GM12878 (cell line): ENCODE measurements around the gene TP53INP2. TPM values are rescaled to one million over a fixed set of nuclear protein-coding genes. Genes with fewer than 3 reads are reported as not detected.

Source experiments
- ATAC-seq: fragments of 200-7000 bp; cut with Tn5 transposase; 3 replicates; pipeline ENCODE4 v1.9.1; 2020; ENCODE audit warnings: mild to moderate bottlenecking, moderate library complexity
- BruUV-seq: library from RNA; stranded (reverse); fragments of 400-500 nt; replicated peaks from 2 replicates; lab custom pipeline; 2021; lab: Mats Ljungman, UMichigan
- CTCF ChIA-PET: fragments of 300-600 bp; sonication (Branson Sonifier 250); formaldehyde crosslinking; extraction: SDS; loops from one replicate; lab custom pipeline; 2021; ENCODE audit warnings: inconsistent platforms; lab: Yijun Ruan, JAX
- POLR2A ChIA-PET: fragments of 350-600 bp; formaldehyde crosslinking; extraction: SDS; loops from one replicate; lab custom pipeline; 2021; ENCODE audit warnings: inconsistent platforms; lab: Charles Lee
- RAD21 ChIA-PET: fragments of 300-600 bp; sonication (Branson Sonifier 250); formaldehyde crosslinking; loops from one replicate; lab custom pipeline; 2023; ENCODE audit warnings: antibody characterized with exemption; ENCODE audit not compliant: unreplicated experiment; lab: Charles Lee
- SMC1A ChIA-PET: fragments of 300-600 bp; sonication (Branson Sonifier 250); formaldehyde crosslinking; loops from one replicate; lab custom pipeline; 2023; ENCODE audit not compliant: unreplicated experiment, uncharacterized antibody; lab: Charles Lee
- DNase-seq: peaks from one replicate; pipeline ENCODE4 v3.0.0-alpha.2; 2011; ENCODE audit warnings: low read depth, low spot score
- FAIRE-seq: peaks from 3 replicates; lab custom pipeline; 2011; peaks lifted over from hg19 to GRCh38; lab: Jason Lieb, UNC
- H2AFZ ChIP-seq: 2 replicates; pipeline ENCODE4 v1.6.0; 2011; ENCODE audit warnings: low read depth, low read length, control low read depth; ENCODE audit not compliant: control insufficient read depth
- H3K27ac ChIP-seq: 2 replicates; pipeline ENCODE4 v1.5.1; 2011; ENCODE audit warnings: control low read depth; ENCODE audit not compliant: control insufficient read depth, insufficient read depth
- H3K27me3 ChIP-seq, 2 experiments: replicated peaks in 1 of 2; 2 replicates each; pipeline versions ENCODE4 v1.6.0 to v1.6.1; 2011; ENCODE audit warnings: low read length in 1 of 2; ENCODE audit not compliant: control insufficient read depth in 2 of 2, insufficient read depth in 2 of 2
- H3K36me3 ChIP-seq, 2 experiments: 2 replicates each; pipeline ENCODE4 v1.5.1; 2011; ENCODE audit warnings: low read length in 1 of 2; ENCODE audit not compliant: control insufficient read depth in 2 of 2, insufficient read depth in 2 of 2
- H3K4me1 ChIP-seq: 2 replicates; pipeline ENCODE4 v1.6.1; 2011; ENCODE audit warnings: mild to moderate bottlenecking, low read length, moderate library complexity, mixed read lengths; ENCODE audit not compliant: control insufficient read depth, insufficient read depth
- H3K4me2 ChIP-seq: 2 replicates; pipeline ENCODE4 v1.6.0; 2011; ENCODE audit warnings: control low read depth; ENCODE audit not compliant: control insufficient read depth, insufficient read depth
- H3K4me3 ChIP-seq: fragments of 200-600 bp; sonication (generic); 2 replicates; pipeline ENCODE4 v1.5.1; 2016
- H3K79me2 ChIP-seq: 2 replicates; pipeline ENCODE4 v1.6.0; 2011; ENCODE audit warnings: low read length; ENCODE audit not compliant: control insufficient read depth, insufficient read depth
- H3K9ac ChIP-seq: 2 replicates; pipeline ENCODE4 v1.8.0; 2011; ENCODE audit warnings: low read length, control low read depth, mixed read lengths; ENCODE audit not compliant: control insufficient read depth, insufficient read depth
- H3K9me3 ChIP-seq: replicated peaks from 3 replicates; pipeline ENCODE4 v1.5.1; 2011; ENCODE audit warnings: mild to moderate bottlenecking, low read length; ENCODE audit not compliant: control insufficient read depth, insufficient read depth
- H4K20me1 ChIP-seq: 2 replicates; pipeline ENCODE4 v1.6.0; 2011; ENCODE audit not compliant: control insufficient read depth, insufficient read depth
- ASH2L ChIP-seq: fragments of 300-600, 200-600 bp; sonication (generic); IDR thresholded peaks from 2 replicates; pipeline ENCODE4 v1.6.1; 2017; ENCODE audit warnings: low read depth, mild to moderate bottlenecking, borderline replicate concordance
- ATF3 ChIP-seq: IDR thresholded peaks from 2 replicates; pipeline ENCODE4 v1.6.1; 2011; ENCODE audit warnings: low read depth, mild to moderate bottlenecking, low read length, moderate library complexity, borderline replicate concordance; ENCODE audit errors: extremely low read depth
- EGR1 ChIP-seq, 2 experiments: IDR thresholded peaks; 1 replicate in 1 of 2; 2 replicates in 1 of 2; pipeline ENCODE4 v1.6.1; 2011 to 2012; ENCODE audit warnings: low read depth in 2 of 2, low read length in 2 of 2, borderline replicate concordance in 1 of 2, mild to moderate bottlenecking in 1 of 2, moderate library complexity in 1 of 2
- ELK1 ChIP-seq: IDR thresholded peaks from 2 replicates; pipeline ENCODE4 v1.6.1; 2012; ENCODE audit warnings: low read depth, low read length, improper control_type of control experiment
- FOS ChIP-seq: IDR thresholded peaks from 3 replicates; pipeline ENCODE4 v1.6.1; 2011; ENCODE audit warnings: borderline replicate concordance; ENCODE audit not compliant: insufficient read length; ENCODE audit errors: extremely low read depth
- FOXM1 ChIP-seq: IDR thresholded peaks from 2 replicates; pipeline ENCODE4 v1.6.1; 2012; ENCODE audit warnings: low read depth, mild to moderate bottlenecking, inconsistent platforms, low read length, moderate library complexity
- MEF2A ChIP-seq: IDR thresholded peaks from 2 replicates; pipeline ENCODE4 v1.6.1; 2011; ENCODE audit warnings: low read depth, mild to moderate bottlenecking, low read length, moderate library complexity; ENCODE audit not compliant: insufficient read depth
- MTA2 ChIP-seq: fragments of 450-650 bp; IDR thresholded peaks from 2 replicates; pipeline ENCODE4 v1.6.1; 2016; ENCODE audit warnings: low read depth, mild to moderate bottlenecking, moderate library complexity
- MXI1 ChIP-seq: fragments of 150-350 bp; IDR thresholded peaks from 2 replicates; pipeline ENCODE4 v1.6.1; 2011; ENCODE audit warnings: low read depth, mild to moderate bottlenecking, inconsistent platforms, low read length, improper control_type of control experiment
- NR2F1 ChIP-seq: fragments of 450-650 bp; conservative IDR thresholded peaks from 2 replicates; pipeline ENCODE4 v1.6.1; 2017; ENCODE audit warnings: mild to moderate bottlenecking
- PRDM15 ChIP-seq: fragments of 450-650 bp; formaldehyde crosslinking; IDR thresholded peaks from 2 replicates; pipeline ENCODE4 v1.4.0; 2020; ENCODE audit warnings: mild to moderate bottlenecking, moderate library complexity
- RELA ChIP-seq: fragments of 450-650 bp; IDR thresholded peaks from 2 replicates; pipeline ENCODE4 v1.8.0; 2014; ENCODE audit warnings: borderline replicate concordance; ENCODE audit not compliant: partially characterized antibody
- SREBF2 ChIP-seq: IDR thresholded peaks from 2 replicates; pipeline ENCODE4 v1.6.1; 2012; ENCODE audit warnings: mild to moderate bottlenecking, low read length
- TCF12 ChIP-seq: IDR thresholded peaks from 2 replicates; pipeline ENCODE4 v1.6.1; 2011; ENCODE audit warnings: low read depth, mild to moderate bottlenecking, low read length
- ZBED1 ChIP-seq: IDR thresholded peaks from 2 replicates; pipeline ENCODE4 v1.6.1; 2016; ENCODE audit warnings: borderline replicate concordance
- WGBS: methylation state at CpG from one replicate; pipeline ENCODE4 v1.1.6; 2016; ENCODE audit warnings: low lambda C conversion rate; ENCODE audit not compliant: insufficient replicate concordance, insufficient coverage; ENCODE audit errors: missing lambda C conversion rate; 5-methylcytosine and 5-hydroxymethylcytosine counted together
- in situ Hi-C: fragments of 300-500 bp; cut with MboI; formaldehyde crosslinking; loops from 9 replicates; pipeline ENCODE4 v1.14.3; 2018; ENCODE audit warnings: mixed read lengths
- intact Hi-C: fragments of 100-400 bp; cut with micrococcal nuclease; formaldehyde crosslinking; loops from one replicate; pipeline ENCODE4 v1.14.2; 2022; ENCODE audit not compliant: unreplicated experiment
- polyA plus RNA-seq, 11 experiments: library from polyadenylated mRNA; depleted of rRNA in 4 of 11; unstranded in 6 of 11; stranded (reverse) in 5 of 11; fragments of >200 nt; fragmentation: Nextera tagmentation in 4 of 11; fragmentation: Illumina TruSeq in 1 of 11; extraction: Ambion mirVana in 4 of 11; extraction: Trizol in 1 of 11; gene quantifications; 1 replicate in 1 of 11; 2 replicates in 10 of 11; pipeline versions ENCODE4 v1.2.1 to v1.2.3, GENCODE V29; 2011 to 2016; ENCODE audit warnings: inconsistent platforms in 2 of 11, missing spikeins in 2 of 11, low read depth in 1 of 11
- total RNA-seq, 4 experiments: library from RNA; depleted of rRNA in 3 of 4; stranded (reverse); fragments of >200 nt in 3 of 4; fragmentation: Illumina TruSeq in 1 of 4; extraction: Trizol in 1 of 4; gene quantifications; 2 replicates each; pipeline versions ENCODE4 v1.2.1 to v1.2.3, GENCODE V29; 2013 to 2021
- TF ChIP-seq, protein P1 (sequence below): IDR thresholded peaks from 2 replicates; pipeline ENCODE4 v1.6.1; 2011; ENCODE audit warnings: mild to moderate bottlenecking, low read depth, low read length, moderate library complexity; ENCODE audit not compliant: insufficient replicate concordance

Gene TP53INP2
- total and polyA plus RNA-seq, 10 of the 15 experiments (the other 5 are each of a cell fraction or from before 2014, with no cell fraction given), result 2.8 to 16.0 (median 4.0) TPM

DNA sequence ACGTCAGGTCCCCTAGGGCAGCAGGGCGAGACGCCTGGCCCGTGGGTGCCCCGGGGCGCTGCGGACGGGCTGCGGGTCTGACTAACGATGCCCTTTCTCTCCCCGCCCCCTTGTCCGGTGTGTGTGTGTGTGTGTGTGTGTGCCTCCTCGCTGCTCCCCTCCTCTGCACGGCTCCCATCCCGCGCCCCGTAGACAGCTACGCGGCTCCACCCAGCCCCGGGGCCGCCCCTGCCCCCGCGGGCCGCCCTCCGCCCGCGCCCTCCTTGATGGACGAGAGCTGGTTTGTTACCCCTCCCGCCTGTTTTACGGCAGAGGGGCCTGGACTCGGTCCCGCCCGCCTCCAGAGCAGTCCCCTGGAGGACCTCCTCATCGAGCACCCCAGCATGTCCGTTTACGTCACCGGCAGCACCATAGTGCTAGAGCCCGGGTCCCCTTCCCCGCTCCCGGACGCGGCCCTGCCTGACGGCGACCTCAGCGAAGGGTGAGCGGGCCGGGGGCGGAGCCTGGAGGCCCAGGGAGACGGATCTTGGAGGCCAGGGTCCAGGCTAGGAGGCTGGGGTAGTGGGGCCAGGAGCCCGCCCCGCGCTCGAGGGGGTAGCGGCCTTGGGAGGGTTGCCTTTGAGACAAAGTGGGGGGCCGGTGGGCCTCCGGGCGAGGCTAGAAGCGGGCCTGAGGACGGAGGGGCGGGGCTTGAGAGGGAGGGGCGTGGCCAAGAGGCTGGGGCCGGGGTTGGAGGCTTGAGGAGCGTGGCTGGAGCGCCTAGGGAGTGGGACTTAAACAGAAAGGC lies 5.1 kb downstream of the TP53INP2 start:
- ChIA-PET RAD21 (interaction anchor here (0.6 to 7.0 kb wide), 11 partner anchors 10 to 406 kb away, joined by 3 to 112 read pairs (median 9); partner anchors contain the start of genes AHCY, DYNLRB1 and PIGU), SMC1A (interaction anchor here (1.0 to 13.1 kb wide), 4 partner anchors 11 to 171 kb away, joined by 3 to 146 read pairs (median 37); no protein-coding TSS in a partner anchor), CTCF (interaction anchor here (0.7 to 10.2 kb wide), 11 partner anchors 11 to 396 kb away, joined by 3 to 118 read pairs (median 8); partner anchors contain the start of gene DYNLRB1), POLR2A (interaction anchor here (0.5 to 2.2 kb wide), 5 partner anchors 11 to 61 kb away, joined by 3 to 14 read pairs (median 5); no protein-coding TSS in a partner anchor)
- intact Hi-C loops (loop anchor here (5.0 kb wide), 1 partner anchor 397 kb away; no protein-coding TSS in a partner anchor), in situ Hi-C loops (no loop called here)
- peak overlapping the region; percentile 91 for H3K4me3 ChIP-seq
- DNase-seq (peak; percentile 55), ATAC-seq (peak; percentile 75), FAIRE-seq (no peak)
- WGBS, result under 1% methylated on average over 46 of the region's 64 CpGs
- H3K36me3 ChIP-seq, result no peaks in the 10 kb centered on the region; a peak in 2 of 4 replicates
- peak overlapping the region; percentile 74 for H3K9ac ChIP-seq
- H4K20me1 ChIP-seq, result no peaks in the 10 kb centered on the region
- peaks cover 26% of the 10 kb centered on the region for H3K4me1 ChIP-seq
- H3K9me3 ChIP-seq, result no peaks in the 10 kb centered on the region
- peaks cover 4% of the 10 kb centered on the region for H3K79me2 ChIP-seq
- BruUV-seq, result no TSS peak
- peak overlapping the region; percentile 86 for H3K27ac ChIP-seq
- no peaks in the 10 kb centered on the region for H3K27me3 ChIP-seq
- peak overlapping the region; percentile 88 for H2AFZ ChIP-seq
- H3K4me2 ChIP-seq, result peak overlapping the region; percentile 65
- no peak for TF ChIP-seq MEF2A
- no peak for TF ChIP-seq PRDM15
- TF ChIP-seq TCF12, result no peak
- no peak for TF ChIP-seq MTA2
- TF ChIP-seq ZBED1, result no peak
- TF ChIP-seq NR2F1, result peak; percentile 85
- TF ChIP-seq SREBF2, result no peak
- no peak for TF ChIP-seq MXI1
- TF ChIP-seq FOXM1, result no peak
- TF ChIP-seq ATF3, result no peak
- TF ChIP-seq FOS, result no peak
- TF ChIP-seq, protein P1, sequence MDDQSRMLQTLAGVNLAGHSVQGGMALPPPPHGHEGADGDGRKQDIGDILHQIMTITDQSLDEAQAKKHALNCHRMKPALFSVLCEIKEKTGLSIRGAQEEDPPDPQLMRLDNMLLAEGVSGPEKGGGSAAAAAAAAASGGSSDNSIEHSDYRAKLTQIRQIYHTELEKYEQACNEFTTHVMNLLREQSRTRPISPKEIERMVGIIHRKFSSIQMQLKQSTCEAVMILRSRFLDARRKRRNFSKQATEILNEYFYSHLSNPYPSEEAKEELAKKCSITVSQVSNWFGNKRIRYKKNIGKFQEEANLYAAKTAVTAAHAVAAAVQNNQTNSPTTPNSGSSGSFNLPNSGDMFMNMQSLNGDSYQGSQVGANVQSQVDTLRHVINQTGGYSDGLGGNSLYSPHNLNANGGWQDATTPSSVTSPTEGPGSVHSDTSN, result peak; percentile 31
- TF ChIP-seq EGR1 (IDR thresholded peaks at IDR 0.05; ENCODE audit: borderline replicate concordance in 1 of 2, low read depth in 2 of 2, low read length in 2 of 2), result peak in 1 of 2 experiments; percentile 77; a peak in 2 of 3 replicates
- no peak for TF ChIP-seq ASH2L
- no peak for TF ChIP-seq ELK1
- no peak for TF ChIP-seq RELA
